GM23338 (cell line): ENCODE data around the gene IGFBP7. TPM values are rescaled to one million over a fixed set of nuclear protein-coding genes. Genes with fewer than 3 reads are reported as not detected.

ENCODE experiments used
- ATAC-seq: fragments of 200-7000 bp; cut with Tn5 transposase; 3 replicates; pipeline ENCODE4 v1.9.1; 2020
- DNase-seq: peaks from one replicate; pipeline ENCODE4 v3.0.0-alpha.2; 2015; ENCODE audit warnings: low spot score
- H2AFZ ChIP-seq: fragments of 200-600 bp; sonication (generic); 2 replicates; pipeline ENCODE4 v1.8.0; 2016; ENCODE audit warnings: antibody characterized with exemption, mild to moderate bottlenecking, moderate library complexity
- H3F3A ChIP-seq: fragments of 200-600 bp; sonication (generic); replicated peaks from 2 replicates; pipeline ENCODE4 v1.8.0; 2017; ENCODE audit warnings: antibody characterized with exemption, mixed run types, low read depth
- H3K27ac ChIP-seq: fragments of 200-600 bp; sonication (generic); 2 replicates; pipeline ENCODE4 v1.6.1; 2016; ENCODE audit warnings: low read depth
- H3K27me3 ChIP-seq: fragments of 200-600 bp; sonication (generic); 2 replicates; pipeline ENCODE4 v1.8.0; 2016; ENCODE audit warnings: mild to moderate bottlenecking, mixed run types, moderate library complexity; ENCODE audit not compliant: insufficient read depth
- H3K36me3 ChIP-seq: fragments of 200-600 bp; sonication (generic); 2 replicates; pipeline ENCODE4 v1.8.0; 2016; ENCODE audit warnings: mild to moderate bottlenecking; ENCODE audit not compliant: insufficient read depth
- H3K4me1 ChIP-seq: fragments of 200-600 bp; sonication (generic); 2 replicates; pipeline ENCODE4 v1.8.0; 2016; ENCODE audit warnings: mild to moderate bottlenecking, moderate library complexity; ENCODE audit not compliant: insufficient read depth
- H3K4me2 ChIP-seq: fragments of 200-600 bp; sonication (generic); 2 replicates; pipeline ENCODE4 v1.7.1; 2017; ENCODE audit warnings: mixed run types
- H3K4me3 ChIP-seq: fragments of 200-600 bp; sonication (generic); 2 replicates; pipeline ENCODE4 v1.6.1; 2016; ENCODE audit warnings: mixed run types
- H3K79me2 ChIP-seq: fragments of 200-600 bp; sonication (generic); replicated peaks from 2 replicates; pipeline ENCODE4 v1.8.0; 2017; ENCODE audit warnings: mild to moderate bottlenecking; ENCODE audit not compliant: insufficient read depth
- H3K9me2 ChIP-seq: fragments of 200-600 bp; sonication (generic); 2 replicates; pipeline ENCODE4 v1.8.0; 2017; ENCODE audit not compliant: insufficient read depth
- H4K20me1 ChIP-seq: fragments of 200-600 bp; sonication (generic); replicated peaks from 2 replicates; pipeline ENCODE4 v1.8.0; 2017; ENCODE audit warnings: mild to moderate bottlenecking; ENCODE audit not compliant: insufficient read depth
- H3K27ac Mint-ChIP-seq: 2 replicates; pipeline ENCODE4 v1.8.0; 2020; ENCODE audit warnings: inconsistent platforms, mild to moderate bottlenecking, moderate library complexity, mixed read lengths
- H3K27me3 Mint-ChIP-seq: 3 replicates; pipeline ENCODE4 v1.8.0; 2022; ENCODE audit warnings: low read depth, mild to moderate bottlenecking, moderate library complexity, mixed read lengths, inconsistent platforms; ENCODE audit not compliant: insufficient read depth, poor library complexity
- H3K36me3 Mint-ChIP-seq: 3 replicates; pipeline ENCODE4 v1.8.0; 2021; ENCODE audit warnings: low read depth, mild to moderate bottlenecking, inconsistent platforms, moderate library complexity, mixed read lengths
- H3K4me1 Mint-ChIP-seq: 3 replicates; pipeline ENCODE4 v1.8.0; 2020; ENCODE audit warnings: mild to moderate bottlenecking, inconsistent platforms, mixed read lengths
- H3K4me3 Mint-ChIP-seq: 3 replicates; pipeline ENCODE4 v1.8.0; 2021; ENCODE audit warnings: moderate library complexity, mild to moderate bottlenecking, inconsistent platforms, mixed read lengths
- H3K9me3 Mint-ChIP-seq: 3 replicates; pipeline ENCODE4 v1.8.0; 2020; ENCODE audit warnings: moderate library complexity, mild to moderate bottlenecking, inconsistent platforms, mixed read lengths
- CREB1 ChIP-seq: fragments of 250-450 bp; sonication (Bioruptor Pico); IDR thresholded peaks from 2 replicates; pipeline ENCODE4 v1.5.0; 2020; ENCODE audit warnings: low read depth, mild to moderate bottlenecking, moderate library complexity
- CTCF ChIP-seq, 2 experiments: fragments of 200-600 bp in 1 of 2; sonication (generic) in 1 of 2; conservative IDR thresholded peaks; 2 replicates each; pipeline versions ENCODE4 v1.5.1 to v1.6.1; 2016 to 2017; ENCODE audit warnings: antibody characterized with exemption in 2 of 2, low read depth in 2 of 2, mild to moderate bottlenecking in 2 of 2, moderate library complexity in 1 of 2
- ETS1 ChIP-seq: IDR thresholded peaks from 2 replicates; pipeline ENCODE4 v1.6.1; 2016; ENCODE audit warnings: antibody characterized with exemption
- EZH2 ChIP-seq: fragments of 200-600 bp; sonication (generic); IDR thresholded peaks from one replicate; pipeline ENCODE4 v1.8.0; 2017; ENCODE audit warnings: antibody characterized with exemption, mild to moderate bottlenecking, low read depth; ENCODE audit not compliant: unreplicated experiment
- EZH2phosphoT487 ChIP-seq: fragments of 200-600 bp; sonication (generic); IDR thresholded peaks from one replicate; pipeline ENCODE4 v1.8.1; 2018; ENCODE audit warnings: antibody characterized with exemption; ENCODE audit not compliant: unreplicated experiment
- JUNB ChIP-seq: IDR thresholded peaks from one replicate; pipeline ENCODE4 v1.6.1; 2016; ENCODE audit warnings: antibody characterized with exemption; ENCODE audit not compliant: unreplicated experiment
- NANOG ChIP-seq: IDR thresholded peaks from 2 replicates; pipeline ENCODE4 v1.6.1; 2016; ENCODE audit warnings: antibody characterized with exemption, borderline replicate concordance
- POLR2AphosphoS5 ChIP-seq: IDR thresholded peaks from 2 replicates; pipeline ENCODE4 v1.6.1; 2016; ENCODE audit warnings: antibody characterized with exemption, low read depth
- STAT1 ChIP-seq: IDR thresholded peaks from one replicate; pipeline ENCODE4 v1.6.1; 2016; ENCODE audit warnings: antibody characterized with exemption; ENCODE audit not compliant: unreplicated experiment
- ZNF114 ChIP-seq: fragments of 250-450 bp; sonication (Bioruptor Pico); IDR thresholded peaks from 2 replicates; pipeline ENCODE4 v1.5.0; 2020; ENCODE audit warnings: mild to moderate bottlenecking, moderate library complexity
- ZNF331 ChIP-seq: fragments of 250-450 bp; sonication (Bioruptor Pico); IDR thresholded peaks from 2 replicates; pipeline ENCODE4 v1.5.0; 2020; ENCODE audit warnings: low read depth, mild to moderate bottlenecking, moderate library complexity
- polyA plus RNA-seq: library from polyadenylated mRNA; unstranded; fragments of >200 nt; fragmentation: Nextera tagmentation; extraction: Ambion mirVana; gene quantifications from 2 replicates; pipeline ENCODE4 v1.2.1, GENCODE V29; 2016
- total RNA-seq: library from RNA; depleted of rRNA; stranded (reverse); fragments of >200 nt; shearing (Covaris generic); gene quantifications from 2 replicates; pipeline ENCODE4 v1.2.3, GENCODE V29; 2014
- TF ChIP-seq, protein P1 (sequence below): IDR thresholded peaks from one replicate; pipeline ENCODE4 v1.6.1; 2018; ENCODE audit warnings: antibody characterized with exemption; ENCODE audit not compliant: unreplicated experiment
- TF ChIP-seq, protein P2 (sequence below): fragments of 250-450 bp; sonication (Bioruptor Pico); IDR thresholded peaks from 2 replicates; pipeline ENCODE4 v1.5.0; 2020; ENCODE audit warnings: mild to moderate bottlenecking, moderate library complexity

The IGFBP7 gene
- total and polyA plus RNA-seq, 2 experiments from 2014 or later = 0.49 to 7.9 TPM

DNA sequence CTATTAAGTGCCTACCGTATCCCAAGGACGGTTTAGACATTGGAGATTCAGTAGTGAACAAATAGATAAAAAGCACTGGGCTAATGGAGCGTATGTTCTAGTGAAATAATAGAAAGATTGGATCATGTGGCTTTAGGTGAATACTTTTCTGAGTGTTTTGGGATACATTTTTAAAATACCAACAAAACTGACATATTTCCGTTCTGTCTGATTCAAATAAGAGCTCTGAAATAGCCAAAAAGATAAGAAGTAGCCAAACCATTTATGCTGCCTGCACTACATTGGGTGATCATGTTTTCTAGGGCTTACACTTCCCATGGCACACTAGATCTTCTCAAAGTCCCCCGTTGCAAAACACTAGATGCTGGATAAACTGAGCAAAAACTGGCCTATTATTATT is 14.2 kb downstream of the IGFBP7 start:
- no peaks in the 10 kb centered on the region; the same call in 2 of the 3 replicates for H3K9me3 Mint-ChIP-seq
- DNase-seq (no peak), ATAC-seq (no peak)
- Histone ChIP-seq H3K27me3 (no peaks in the 10 kb centered on the region), H3F3A (no peaks in the 10 kb centered on the region), H3K4me3 (no peak overlapping the region), H3K4me2 (no peak overlapping the region), H2AFZ (no peak overlapping the region), H3K27ac (no peak overlapping the region), H4K20me1 (no peaks in the 10 kb centered on the region), H3K4me1 (peaks cover 16% of the 10 kb centered on the region), H3K36me3 (no peaks in the 10 kb centered on the region), H3K79me2 (no peaks in the 10 kb centered on the region), H3K9me2 (no peaks in the 10 kb centered on the region)
- no peak overlapping the region for H3K27ac Mint-ChIP-seq
- H3K36me3 Mint-ChIP-seq = no peaks in the 10 kb centered on the region
- TF ChIP-seq ZNF331 (CRISPR knock-in tag) = no peak
- TF ChIP-seq CTCF (conservative IDR thresholded peaks at IDR 0.05; ENCODE audit: low read depth in 2 of 2) = no peak
- no peak for TF ChIP-seq ETS1
- no peak for TF ChIP-seq CREB1 (CRISPR knock-in tag)
- no peak for TF ChIP-seq POLR2AphosphoS5
- no peak for TF ChIP-seq EZH2
- TF ChIP-seq JUNB = no peak
- TF ChIP-seq, protein P1, sequence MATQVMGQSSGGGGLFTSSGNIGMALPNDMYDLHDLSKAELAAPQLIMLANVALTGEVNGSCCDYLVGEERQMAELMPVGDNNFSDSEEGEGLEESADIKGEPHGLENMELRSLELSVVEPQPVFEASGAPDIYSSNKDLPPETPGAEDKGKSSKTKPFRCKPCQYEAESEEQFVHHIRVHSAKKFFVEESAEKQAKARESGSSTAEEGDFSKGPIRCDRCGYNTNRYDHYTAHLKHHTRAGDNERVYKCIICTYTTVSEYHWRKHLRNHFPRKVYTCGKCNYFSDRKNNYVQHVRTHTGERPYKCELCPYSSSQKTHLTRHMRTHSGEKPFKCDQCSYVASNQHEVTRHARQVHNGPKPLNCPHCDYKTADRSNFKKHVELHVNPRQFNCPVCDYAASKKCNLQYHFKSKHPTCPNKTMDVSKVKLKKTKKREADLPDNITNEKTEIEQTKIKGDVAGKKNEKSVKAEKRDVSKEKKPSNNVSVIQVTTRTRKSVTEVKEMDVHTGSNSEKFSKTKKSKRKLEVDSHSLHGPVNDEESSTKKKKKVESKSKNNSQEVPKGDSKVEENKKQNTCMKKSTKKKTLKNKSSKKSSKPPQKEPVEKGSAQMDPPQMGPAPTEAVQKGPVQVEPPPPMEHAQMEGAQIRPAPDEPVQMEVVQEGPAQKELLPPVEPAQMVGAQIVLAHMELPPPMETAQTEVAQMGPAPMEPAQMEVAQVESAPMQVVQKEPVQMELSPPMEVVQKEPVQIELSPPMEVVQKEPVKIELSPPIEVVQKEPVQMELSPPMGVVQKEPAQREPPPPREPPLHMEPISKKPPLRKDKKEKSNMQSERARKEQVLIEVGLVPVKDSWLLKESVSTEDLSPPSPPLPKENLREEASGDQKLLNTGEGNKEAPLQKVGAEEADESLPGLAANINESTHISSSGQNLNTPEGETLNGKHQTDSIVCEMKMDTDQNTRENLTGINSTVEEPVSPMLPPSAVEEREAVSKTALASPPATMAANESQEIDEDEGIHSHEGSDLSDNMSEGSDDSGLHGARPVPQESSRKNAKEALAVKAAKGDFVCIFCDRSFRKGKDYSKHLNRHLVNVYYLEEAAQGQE = no peak
- TF ChIP-seq ZNF114 (CRISPR knock-in tag) = no peak
- TF ChIP-seq, protein P2, sequence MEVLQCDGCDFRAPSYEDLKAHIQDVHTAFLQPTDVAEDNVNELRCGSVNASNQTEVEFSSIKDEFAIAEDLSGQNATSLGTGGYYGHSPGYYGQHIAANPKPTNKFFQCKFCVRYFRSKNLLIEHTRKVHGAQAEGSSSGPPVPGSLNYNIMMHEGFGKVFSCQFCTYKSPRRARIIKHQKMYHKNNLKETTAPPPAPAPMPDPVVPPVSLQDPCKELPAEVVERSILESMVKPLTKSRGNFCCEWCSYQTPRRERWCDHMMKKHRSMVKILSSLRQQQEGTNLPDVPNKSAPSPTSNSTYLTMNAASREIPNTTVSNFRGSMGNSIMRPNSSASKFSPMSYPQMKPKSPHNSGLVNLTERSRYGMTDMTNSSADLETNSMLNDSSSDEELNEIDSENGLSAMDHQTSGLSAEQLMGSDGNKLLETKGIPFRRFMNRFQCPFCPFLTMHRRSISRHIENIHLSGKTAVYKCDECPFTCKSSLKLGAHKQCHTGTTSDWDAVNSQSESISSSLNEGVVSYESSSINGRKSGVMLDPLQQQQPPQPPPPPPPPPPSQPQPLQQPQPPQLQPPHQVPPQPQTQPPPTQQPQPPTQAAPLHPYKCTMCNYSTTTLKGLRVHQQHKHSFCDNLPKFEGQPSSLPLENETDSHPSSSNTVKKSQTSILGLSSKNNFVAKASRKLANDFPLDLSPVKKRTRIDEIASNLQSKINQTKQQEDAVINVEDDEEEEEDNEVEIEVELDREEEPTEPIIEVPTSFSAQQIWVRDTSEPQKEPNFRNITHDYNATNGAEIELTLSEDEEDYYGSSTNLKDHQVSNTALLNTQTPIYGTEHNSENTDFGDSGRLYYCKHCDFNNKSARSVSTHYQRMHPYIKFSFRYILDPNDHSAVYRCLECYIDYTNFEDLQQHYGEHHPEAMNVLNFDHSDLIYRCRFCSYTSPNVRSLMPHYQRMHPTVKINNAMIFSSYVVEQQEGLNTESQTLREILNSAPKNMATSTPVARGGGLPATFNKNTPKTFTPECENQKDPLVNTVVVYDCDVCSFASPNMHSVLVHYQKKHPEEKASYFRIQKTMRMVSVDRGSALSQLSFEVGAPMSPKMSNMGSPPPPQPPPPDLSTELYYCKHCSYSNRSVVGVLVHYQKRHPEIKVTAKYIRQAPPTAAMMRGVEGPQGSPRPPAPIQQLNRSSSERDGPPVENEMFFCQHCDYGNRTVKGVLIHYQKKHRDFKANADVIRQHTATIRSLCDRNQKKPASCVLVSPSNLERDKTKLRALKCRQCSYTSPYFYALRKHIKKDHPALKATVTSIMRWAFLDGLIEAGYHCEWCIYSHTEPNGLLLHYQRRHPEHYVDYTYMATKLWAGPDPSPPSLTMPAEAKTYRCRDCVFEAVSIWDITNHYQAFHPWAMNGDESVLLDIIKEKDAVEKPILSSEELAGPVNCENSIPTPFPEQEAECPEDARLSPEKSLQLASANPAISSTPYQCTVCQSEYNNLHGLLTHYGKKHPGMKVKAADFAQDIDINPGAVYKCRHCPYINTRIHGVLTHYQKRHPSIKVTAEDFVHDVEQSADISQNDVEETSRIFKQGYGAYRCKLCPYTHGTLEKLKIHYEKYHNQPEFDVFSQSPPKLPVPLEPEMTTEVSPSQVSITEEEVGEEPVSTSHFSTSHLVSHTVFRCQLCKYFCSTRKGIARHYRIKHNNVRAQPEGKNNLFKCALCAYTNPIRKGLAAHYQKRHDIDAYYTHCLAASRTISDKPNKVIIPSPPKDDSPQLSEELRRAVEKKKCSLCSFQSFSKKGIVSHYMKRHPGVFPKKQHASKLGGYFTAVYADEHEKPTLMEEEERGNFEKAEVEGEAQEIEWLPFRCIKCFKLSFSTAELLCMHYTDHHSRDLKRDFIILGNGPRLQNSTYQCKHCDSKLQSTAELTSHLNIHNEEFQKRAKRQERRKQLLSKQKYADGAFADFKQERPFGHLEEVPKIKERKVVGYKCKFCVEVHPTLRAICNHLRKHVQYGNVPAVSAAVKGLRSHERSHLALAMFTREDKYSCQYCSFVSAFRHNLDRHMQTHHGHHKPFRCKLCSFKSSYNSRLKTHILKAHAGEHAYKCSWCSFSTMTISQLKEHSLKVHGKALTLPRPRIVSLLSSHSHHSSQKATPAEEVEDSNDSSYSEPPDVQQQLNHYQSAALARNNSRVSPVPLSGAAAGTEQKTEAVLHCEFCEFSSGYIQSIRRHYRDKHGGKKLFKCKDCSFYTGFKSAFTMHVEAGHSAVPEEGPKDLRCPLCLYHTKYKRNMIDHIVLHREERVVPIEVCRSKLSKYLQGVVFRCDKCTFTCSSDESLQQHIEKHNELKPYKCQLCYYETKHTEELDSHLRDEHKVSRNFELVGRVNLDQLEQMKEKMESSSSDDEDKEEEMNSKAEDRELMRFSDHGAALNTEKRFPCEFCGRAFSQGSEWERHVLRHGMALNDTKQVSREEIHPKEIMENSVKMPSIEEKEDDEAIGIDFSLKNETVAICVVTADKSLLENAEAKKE (CRISPR knock-in tag) = no peak
- TF ChIP-seq EZH2phosphoT487 = no peak
- TF ChIP-seq NANOG = no peak
- TF ChIP-seq STAT1 = no peak
- no peak overlapping the region for H3K4me3 Mint-ChIP-seq
- H3K27me3 Mint-ChIP-seq = no peaks in the 10 kb centered on the region
- H3K4me1 Mint-ChIP-seq = peaks cover 14% of the 10 kb centered on the region
